Uterine smooth muscle cell (primary cell): ENCODE results near the gene MAT2A. TPM values are rescaled to one million over a fixed set of nuclear protein-coding genes. Genes with fewer than 3 reads are reported as not detected.

Source experiments
- total RNA-seq: library from RNA; depleted of rRNA; stranded (reverse); fragments of >200 nt; gene quantifications from 2 replicates; pipeline ENCODE4 v1.2.3, GENCODE V29; 2014

The MAT2A gene
- 163 and 201 TPM in 2 replicates for total RNA-seq

GRCh38 chr2:85538507-85539360 is at the start of gene MAT2A:
TSS of gene MAT2A (plus strand) at chr2:85539168. CDS start at chr2:85539288, 120 bp downstream.

DNA sequence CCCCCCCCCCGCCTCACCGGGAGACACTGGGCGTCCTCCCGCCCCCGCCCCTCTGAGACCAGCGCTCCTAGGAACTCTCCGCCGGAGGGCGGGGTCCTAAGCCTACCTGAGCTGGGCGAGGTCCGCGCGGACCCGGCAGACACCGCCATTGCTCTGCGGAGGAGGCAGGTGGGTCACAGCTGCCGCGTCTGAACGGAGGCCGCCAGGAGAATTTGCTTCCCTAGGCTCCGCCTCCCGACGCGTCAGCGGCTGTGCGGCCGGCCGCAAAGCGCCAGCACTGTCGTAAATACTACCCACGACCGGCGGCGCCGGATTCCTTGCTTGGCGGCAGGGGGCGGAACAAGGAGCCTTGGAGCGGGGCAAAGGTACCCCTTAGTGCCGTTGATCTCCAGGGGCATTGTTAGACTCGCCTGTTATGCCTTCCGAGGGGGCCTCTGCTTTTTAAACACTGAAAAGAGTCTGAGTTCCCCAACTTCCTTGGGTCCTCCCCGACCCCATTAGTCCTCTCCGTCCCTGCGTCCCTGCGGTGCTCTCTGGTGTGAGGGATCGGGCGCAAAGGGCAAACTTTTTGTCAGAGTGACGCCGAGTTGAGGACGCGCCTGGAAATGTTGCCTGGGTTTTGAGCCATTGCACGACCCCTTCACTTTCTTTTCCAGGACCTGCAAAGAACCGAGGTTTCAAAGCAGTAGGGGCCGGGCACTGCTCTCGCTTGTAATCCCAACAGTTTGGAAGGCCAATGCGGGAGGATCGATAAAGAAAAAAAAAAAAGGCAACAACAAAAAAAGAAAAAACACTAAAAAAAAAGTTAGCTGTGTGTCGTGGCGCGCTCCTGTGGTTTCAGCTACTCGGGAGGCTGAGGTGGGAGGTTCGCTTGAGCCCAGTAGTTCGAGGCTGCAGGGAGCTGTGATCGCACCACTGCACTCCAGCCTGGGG is 22.6 kb downstream of the MAT2A start, which contains the start of gene GGCX:
TSS of gene GGCX (minus strand) at position 214 of the 933 bp plus-strand sequence. CDS start at position 149, 65 bp downstream.

GRCh38 chr2:85577386-85578242 is 38.6 kb downstream of the MAT2A start, which contains the start of gene VAMP8:
TSS of gene VAMP8 (plus strand) at chr2:85577586. CDS start at chr2:85577647, 61 bp downstream.

DNA sequence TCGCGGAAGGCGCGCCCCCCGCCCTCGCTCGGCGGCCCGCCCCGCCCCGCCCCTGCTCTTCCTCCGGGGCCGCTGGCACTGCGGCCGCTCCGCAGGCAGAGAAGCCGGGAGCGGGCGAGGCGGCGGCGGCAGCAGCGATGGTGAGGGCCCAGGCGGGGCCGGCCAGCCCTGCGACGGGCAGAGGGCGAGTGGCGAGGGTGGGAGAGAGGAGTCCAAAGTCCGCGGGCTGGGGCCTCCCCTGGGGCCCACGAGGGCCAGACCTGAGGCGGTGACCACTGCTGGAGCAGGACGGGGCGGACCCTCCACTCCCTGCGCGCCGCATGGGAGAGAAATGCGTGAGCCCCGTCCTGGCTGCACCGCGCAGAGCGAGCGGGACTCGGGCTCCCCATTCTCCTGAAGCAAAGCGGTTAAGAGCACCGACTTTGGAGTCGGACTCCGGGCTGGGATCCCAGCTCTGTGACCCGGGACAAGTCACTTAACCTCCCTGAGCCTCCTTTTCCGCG is 45.4 kb downstream of the MAT2A start, which contains the start of gene VAMP5:
TSS of gene VAMP5 (plus strand) at position 78 of the 503 bp plus-strand sequence. CDS start at position 138, 60 bp downstream.

Other genes starting within 250 kb of the MAT2A start
- 108 and 121 TPM in 2 replicates for gene TGOLN2, start 211.2 kb upstream of the MAT2A start, total RNA-seq
- 49.6 and 72.9 TPM in 2 replicates for gene RETSAT, start 184.6 kb upstream of the MAT2A start, total RNA-seq
- gene ELMOD3, start 184.4 kb upstream of the MAT2A start, total RNA-seq: 14.4 and 20.6 TPM in 2 replicates
- gene CAPG, start 128.8 kb upstream of the MAT2A start, total RNA-seq: 156 and 193 TPM in 2 replicates
- gene SH2D6, start 120.5 kb upstream of the MAT2A start, total RNA-seq: 0.89 and 1.4 TPM in 2 replicates
- gene GGCX, start 22.3 kb downstream of the MAT2A start, total RNA-seq: 56.0 and 56.3 TPM in 2 replicates
- gene VAMP8, start 38.4 kb downstream of the MAT2A start, total RNA-seq: 0.12 and 0.33 TPM in 2 replicates
- 26.0 and 27.1 TPM in 2 replicates for gene VAMP5, start 45.3 kb downstream of the MAT2A start, total RNA-seq
- 255 and 257 TPM in 2 replicates for gene RNF181, start 56.6 kb downstream of the MAT2A start, total RNA-seq
- gene TMEM150A, start 63.5 kb downstream of the MAT2A start, total RNA-seq: 3.1 and 8.1 TPM in 2 replicates
- 14.1 and 16.2 TPM in 2 replicates for gene C2orf68, start 72.9 kb downstream of the MAT2A start, total RNA-seq
- 38.4 and 44.7 TPM in 2 replicates for gene USP39, start 77.0 kb downstream of the MAT2A start, total RNA-seq
- gene SFTPB, start 129.0 kb downstream of the MAT2A start, total RNA-seq: under 0.01 TPM in 1 of 2 replicates, not detected in the other
- gene GNLY, start 155.2 kb downstream of the MAT2A start, total RNA-seq: under 0.01 TPM in 1 of 2 replicates, not detected in the other
- gene ATOH8, start 214.8 kb downstream of the MAT2A start, total RNA-seq: 4.5 and 5.1 TPM in 2 replicates